Activated CD4-positive, CD25-positive, alpha-beta regulatory T cell (primary cell): ENCODE data around the gene GUCY2D.

ENCODE experiments used
- DNase-seq, 4 experiments: peaks; one replicate each; lab custom pipeline; 2025; lab: John Stamatoyannopoulos, UW

The GUCY2D gene

DNA sequence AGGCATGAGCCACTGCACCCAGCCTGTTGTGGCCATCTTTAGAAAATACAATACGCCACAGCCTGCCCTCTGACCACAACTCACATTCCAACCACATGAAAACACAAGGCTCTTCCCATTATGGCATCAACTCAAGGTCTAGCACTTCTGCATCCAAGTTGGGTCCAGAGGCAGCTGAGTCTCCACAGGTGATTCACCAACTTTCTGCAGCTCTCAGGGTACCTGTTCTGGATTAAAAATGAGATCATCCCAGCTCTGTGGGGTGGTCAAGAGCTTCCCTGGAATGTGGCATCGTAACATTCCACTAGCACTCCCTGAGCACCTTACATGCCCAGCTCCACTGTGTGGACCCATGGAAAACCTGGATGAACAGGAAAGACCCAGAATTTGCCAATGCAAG lies 9.9 kb upstream of the GUCY2D start:
- DNase-seq: no peak

DNA sequence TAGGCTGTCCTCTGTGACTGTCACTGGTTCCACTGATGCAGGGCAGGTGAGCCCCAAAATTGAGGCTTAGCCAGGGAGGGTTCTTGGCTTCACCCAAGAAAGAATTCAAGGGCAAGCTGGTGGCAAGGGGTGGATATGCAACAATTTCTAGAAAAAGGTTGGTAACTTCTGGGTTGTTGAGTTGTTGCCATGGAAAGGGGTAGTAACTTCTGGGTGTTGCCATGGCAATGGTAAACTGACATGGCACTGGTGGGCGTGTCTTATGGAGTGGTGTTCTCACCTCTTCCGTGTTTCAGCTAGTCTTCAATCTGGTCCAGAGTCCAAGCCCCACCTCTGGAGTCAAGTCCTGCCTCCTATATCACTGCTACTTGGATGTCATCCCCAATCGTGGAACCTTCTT lies 9.5 kb upstream of the GUCY2D start:
- no peak for DNase-seq

DNA sequence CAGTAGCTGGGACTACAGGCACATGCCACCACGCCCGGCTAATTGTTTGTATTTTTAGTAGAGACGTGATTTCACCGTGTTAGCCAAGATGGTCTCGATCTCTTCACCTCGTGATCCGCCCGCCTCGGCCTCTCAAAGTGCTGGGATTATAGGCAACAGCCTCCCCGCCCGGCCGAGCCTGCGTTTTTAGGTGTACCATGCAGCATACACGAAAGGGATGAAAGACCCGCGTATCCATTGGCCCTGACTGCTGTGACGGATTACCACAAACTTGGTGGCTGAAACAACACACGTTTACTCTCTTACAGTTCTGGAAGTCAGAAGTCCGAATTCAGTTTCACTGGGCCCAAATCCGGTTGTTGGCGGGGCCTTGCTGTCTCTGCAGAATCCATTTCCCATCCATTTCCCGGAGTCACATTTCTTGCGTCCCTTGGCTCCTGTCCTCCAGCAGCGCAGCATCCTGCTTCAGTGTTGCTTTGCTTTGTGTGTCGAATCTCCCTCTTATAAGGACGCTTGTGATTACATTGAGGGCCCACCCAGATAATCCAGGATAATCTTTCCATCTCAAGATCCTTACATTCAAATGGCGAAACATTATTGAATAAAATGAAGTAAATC lies 8.3 kb upstream of the GUCY2D start:
- DNase-seq: no peak

DNA sequence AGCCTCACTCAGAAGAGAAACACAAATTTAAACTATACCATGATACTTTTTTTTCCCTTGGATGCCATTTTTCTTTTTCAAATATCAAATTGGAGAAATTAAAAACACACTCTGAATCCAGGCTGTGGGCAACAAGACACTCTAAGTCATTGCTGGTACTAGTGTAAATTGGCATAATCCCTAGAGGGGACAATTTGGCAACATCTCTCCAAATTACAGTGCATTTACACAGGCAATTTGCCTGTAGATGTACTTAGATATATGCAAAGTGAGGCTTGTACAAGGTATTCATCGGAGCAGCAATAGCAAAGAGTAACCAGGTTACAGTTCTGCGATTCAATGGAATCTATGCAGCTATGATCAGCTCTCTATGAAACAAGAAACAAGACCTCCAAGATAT lies 6.7 kb upstream of the GUCY2D start:
- DNase-seq: no peak

DNA sequence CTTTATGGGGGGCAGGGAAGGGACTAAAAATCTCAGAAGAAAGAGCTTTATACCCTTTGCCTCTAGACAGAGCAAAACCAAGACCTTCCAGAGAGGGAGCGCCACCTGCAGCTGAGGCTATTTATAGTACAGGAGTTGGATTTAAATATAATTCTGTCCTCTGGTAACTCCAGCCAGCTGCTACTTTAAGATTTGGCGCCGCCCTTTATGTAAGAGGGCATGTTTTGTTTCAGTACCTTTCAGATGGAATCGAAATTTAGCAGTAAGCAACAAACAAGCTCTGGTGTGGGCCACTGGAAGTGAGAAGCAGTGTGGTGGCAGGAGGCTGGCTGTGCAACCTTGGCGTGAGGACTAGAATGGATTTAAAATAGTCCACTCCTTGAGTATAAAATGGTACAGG lies 5.2 kb upstream of the GUCY2D start:
- no peak for DNase-seq

DNA sequence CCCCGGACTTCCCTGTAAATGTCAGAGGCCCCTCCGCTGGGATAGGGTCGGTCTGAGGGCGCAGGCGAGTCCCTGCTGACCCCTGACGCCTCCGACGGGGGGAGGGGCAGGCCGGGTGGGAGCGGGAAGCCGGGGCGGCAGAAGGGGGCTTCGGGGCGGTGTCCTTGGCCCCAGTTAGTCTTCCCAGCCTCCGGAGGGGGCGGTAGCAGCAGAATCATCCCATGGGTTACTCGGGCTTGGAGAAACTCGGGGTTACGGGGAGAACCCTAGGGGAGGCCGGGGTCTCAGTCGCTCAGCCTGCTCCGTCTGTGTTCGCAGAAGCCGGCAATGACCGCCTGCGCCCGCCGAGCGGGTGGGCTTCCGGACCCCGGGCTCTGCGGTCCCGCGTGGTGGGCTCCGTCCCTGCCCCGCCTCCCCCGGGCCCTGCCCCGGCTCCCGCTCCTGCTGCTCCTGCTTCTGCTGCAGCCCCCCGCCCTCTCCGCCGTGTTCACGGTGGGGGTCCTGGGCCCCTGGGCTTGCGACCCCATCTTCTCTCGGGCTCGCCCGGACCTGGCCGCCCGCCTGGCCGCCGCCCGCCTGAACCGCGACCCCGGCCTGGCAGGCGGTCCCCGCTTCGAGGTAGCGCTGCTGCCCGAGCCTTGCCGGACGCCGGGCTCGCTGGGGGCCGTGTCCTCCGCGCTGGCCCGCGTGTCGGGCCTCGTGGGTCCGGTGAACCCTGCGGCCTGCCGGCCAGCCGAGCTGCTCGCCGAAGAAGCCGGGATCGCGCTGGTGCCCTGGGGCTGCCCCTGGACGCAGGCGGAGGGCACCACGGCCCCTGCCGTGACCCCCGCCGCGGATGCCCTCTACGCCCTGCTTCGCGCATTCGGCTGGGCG lies 542 bp downstream of the GUCY2D start:
- DNase-seq: no peak

DNA sequence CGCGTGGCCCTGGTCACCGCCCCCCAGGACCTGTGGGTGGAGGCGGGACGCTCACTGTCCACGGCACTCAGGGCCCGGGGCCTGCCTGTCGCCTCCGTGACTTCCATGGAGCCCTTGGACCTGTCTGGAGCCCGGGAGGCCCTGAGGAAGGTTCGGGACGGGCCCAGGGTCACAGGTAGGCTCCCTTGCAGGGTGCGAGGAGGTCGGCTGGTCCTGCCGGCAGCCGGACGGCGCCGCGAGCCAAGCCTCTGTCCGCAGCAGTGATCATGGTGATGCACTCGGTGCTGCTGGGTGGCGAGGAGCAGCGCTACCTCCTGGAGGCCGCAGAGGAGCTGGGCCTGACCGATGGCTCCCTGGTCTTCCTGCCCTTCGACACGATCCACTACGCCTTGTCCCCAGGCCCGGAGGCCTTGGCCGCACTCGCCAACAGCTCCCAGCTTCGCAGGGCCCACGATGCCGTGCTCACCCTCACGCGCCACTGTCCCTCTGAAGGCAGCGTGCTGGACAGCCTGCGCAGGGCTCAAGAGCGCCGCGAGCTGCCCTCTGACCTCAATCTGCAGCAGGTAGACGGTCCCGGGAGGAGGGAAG lies 1.3 kb downstream of the GUCY2D start:
- DNase-seq: no peak

DNA sequence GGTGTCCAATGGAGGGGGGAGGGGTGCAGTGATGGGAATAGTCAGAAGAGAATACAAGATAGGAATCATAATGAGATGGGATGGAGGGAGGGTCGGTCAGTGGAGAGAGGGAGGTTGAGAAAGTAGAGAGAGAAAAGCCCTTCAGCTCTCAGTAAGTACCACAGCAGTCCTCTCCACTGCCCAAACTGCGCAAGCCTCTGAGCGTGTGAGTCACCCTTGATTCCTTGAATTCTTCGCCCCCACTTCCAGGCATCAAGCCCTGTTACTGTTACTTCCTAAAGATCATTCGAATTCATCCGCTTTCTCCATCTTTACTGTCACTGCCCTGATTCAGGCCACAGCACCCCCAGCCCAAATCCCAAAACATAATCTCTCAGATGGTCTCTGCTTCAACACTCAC lies 2.5 kb downstream of the GUCY2D start:
- no peak for DNase-seq

DNA sequence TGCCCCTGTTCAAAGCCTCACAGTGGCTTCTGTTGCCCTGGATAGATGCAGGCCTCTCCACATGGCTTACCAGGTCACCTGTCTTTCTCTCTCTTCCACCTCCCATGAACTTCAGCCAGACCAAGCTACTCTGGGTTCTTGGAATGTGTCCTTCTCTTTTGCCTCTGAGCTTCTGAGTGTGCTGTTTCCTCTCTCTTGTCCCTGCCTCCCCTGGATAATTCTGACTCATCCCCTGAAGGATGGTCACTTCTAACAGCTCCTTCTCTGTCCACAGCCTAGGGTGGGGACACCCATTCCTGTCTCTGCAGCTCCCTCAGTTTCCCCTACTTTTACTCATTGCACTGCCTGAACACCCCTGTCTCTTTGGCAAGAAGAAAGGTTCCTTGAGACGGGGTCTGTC lies 2.9 kb downstream of the GUCY2D start:
- DNase-seq: no peak

DNA sequence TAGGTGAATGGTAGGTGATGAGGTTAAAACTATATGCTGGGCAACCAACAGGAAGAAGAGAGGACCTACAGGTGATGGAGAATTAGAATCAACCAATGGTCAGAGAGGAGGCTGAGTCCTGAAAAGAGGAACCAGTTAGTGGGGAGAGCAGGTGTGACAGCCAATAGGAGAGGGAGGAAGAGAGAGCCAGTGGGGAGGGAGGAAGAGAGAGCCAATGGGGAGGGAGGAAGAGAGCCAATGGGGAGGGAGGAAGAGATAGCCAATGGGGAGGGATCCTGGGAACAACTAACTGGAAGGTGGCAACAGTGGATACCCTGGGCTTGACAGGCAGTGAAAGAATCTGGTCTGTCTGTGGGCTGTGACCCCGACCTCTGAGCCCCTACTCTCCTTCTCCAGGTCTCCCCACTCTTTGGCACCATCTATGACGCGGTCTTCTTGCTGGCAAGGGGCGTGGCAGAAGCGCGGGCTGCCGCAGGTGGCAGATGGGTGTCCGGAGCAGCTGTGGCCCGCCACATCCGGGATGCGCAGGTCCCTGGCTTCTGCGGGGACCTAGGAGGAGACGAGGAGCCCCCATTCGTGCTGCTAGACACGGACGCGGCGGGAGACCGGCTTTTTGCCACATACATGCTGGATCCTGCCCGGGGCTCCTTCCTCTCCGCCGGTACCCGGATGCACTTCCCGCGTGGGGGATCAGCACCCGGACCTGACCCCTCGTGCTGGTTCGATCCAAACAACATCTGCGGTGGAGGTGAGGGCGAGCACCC lies 3.7 kb downstream of the GUCY2D start:
- no peak for DNase-seq

DNA sequence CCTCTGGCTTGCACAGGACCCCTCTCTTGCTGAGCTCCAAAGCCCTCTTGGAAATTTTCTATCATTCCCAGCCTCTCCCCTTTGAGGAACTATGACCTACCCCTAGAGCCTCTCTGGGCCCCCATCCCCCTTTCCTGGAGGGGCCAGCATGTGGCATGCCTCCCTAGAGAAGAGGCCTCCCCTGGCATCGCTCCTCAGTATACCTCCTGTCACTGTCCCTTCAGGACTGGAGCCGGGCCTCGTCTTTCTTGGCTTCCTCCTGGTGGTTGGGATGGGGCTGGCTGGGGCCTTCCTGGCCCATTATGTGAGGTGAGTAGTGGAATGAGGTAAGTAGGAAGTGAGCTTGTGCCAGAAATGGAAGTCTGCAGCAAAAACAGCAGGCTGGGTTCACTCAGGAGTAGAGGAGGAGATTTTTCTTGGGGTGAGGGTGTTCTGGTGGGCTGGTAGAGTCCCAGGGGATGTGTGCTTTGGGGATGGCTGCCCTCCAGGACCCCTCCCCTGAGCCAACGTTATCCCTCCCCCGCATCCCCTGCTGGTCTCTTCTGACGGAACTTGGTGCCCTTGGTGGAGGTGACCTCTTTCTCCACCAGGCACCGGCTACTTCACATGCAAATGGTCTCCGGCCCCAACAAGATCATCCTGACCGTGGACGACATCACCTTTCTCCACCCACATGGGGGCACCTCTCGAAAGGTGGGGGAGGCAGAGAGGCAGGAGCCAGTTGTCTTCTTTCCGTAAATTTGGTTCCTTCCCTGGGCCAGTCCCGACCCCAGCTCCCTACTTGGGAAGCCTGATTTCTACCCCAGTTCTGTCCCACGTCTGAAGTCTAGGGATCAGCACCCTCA lies 4.6 kb downstream of the GUCY2D start:
- DNase-seq: no peak

DNA sequence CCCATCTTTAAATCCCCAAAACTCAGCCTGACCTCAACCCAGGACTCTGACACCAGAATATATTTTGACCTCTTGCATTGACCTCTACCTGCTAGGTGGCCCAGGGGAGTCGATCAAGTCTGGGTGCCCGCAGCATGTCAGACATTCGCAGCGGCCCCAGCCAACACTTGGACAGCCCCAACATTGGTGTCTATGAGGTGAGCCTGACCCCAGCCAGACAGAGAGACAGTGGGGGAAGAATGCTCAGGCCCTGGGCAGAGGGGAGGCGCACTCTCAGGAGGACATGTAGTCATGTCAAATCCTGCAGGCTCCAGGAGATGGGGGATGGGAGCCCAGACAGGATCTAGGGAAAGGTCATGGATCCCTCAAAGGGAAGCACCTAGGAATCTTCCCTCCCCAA lies 5.4 kb downstream of the GUCY2D start:
- no peak for DNase-seq

DNA sequence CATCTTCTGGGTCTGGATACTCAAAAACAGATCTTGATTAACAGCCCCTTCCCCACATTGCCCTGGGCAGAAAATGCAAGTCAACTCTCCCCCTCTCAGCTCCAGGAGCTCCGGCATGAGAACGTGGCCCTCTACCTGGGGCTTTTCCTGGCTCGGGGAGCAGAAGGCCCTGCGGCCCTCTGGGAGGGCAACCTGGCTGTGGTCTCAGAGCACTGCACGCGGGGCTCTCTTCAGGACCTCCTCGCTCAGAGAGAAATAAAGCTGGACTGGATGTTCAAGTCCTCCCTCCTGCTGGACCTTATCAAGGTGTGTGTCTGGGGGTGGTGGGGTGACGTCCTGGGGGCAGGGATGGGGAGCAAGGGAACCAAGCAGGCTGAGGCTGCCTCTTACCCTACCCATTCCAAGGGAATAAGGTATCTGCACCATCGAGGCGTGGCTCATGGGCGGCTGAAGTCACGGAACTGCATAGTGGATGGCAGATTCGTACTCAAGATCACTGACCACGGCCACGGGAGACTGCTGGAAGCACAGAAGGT lies 9.7 kb downstream of the GUCY2D start:
- DNase-seq: no peak

DNA sequence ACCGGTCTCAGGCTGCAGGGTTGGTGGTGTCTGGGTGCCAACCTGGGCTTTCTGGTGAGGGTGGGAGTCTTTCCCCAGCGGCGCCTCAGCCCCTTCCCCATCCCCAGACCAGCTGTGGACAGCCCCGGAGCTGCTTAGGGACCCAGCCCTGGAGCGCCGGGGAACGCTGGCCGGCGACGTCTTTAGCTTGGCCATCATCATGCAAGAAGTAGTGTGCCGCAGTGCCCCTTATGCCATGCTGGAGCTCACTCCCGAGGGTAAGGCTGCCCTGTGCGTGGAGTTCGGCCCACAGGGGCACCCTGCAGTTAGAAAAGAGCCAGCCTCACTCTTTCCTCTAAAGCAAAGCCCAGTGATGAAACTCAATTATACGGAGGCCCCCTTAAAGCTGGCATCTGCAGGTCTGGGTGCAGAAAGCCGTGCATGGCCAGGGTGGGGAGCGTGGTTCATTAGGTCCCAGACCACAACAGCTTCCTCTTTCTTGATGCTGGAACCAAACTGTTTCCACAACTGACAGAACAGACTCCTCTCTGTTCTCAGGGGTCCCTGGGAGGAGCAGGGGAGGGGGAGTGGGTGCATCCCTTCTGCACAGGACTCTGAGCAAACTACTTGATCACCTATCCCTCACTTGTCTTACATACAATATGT lies 10.7 kb downstream of the GUCY2D start:
- DNase-seq: no peak

DNA sequence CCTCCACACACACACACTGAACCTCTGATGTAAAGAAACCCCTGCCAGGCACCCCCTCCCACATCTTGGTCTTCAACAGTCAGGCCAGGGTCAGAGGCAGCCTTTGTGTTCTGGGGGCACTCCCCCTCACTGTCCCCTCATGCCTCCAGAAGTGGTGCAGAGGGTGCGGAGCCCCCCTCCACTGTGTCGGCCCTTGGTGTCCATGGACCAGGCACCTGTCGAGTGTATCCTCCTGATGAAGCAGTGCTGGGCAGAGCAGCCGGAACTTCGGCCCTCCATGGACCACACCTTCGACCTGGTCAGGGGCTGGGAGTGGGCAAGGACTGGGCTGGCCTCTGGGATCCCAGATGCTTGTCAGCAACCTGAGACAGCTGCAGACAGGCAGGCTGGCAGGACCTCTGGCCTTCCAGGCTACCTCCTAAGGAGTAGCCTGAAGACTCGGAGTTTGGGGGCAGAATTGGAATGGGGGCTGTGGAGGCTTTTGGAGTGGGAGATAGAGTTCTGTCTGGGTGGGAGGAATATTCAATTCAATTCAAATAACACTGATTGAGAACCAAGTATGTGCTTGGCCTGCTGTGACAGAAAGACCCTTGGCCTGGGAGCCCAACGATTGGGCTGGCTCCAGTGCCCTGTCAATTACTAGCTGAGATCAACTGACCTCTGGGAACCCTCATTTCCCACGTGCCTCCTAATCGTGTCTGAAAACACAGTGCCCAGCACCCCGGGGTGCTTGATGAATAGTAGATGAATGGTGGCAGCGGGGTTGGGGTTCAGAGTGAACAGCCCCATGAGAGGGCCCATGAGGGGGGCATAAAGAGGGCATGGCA lies 11.5 kb downstream of the GUCY2D start:
- no peak for DNase-seq

DNA sequence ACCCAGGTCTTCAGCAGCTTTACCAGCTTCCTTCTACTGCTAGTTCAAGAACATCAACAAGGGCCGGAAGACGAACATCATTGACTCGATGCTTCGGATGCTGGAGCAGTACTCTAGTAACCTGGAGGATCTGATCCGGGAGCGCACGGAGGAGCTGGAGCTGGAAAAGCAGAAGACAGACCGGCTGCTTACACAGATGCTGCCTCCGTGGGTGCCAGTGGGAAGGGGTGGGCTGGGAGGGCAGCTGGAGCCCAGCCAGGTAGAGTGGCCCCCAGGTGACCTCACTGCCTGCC lies 12.1 kb downstream of the GUCY2D start:
- DNase-seq: no peak

DNA sequence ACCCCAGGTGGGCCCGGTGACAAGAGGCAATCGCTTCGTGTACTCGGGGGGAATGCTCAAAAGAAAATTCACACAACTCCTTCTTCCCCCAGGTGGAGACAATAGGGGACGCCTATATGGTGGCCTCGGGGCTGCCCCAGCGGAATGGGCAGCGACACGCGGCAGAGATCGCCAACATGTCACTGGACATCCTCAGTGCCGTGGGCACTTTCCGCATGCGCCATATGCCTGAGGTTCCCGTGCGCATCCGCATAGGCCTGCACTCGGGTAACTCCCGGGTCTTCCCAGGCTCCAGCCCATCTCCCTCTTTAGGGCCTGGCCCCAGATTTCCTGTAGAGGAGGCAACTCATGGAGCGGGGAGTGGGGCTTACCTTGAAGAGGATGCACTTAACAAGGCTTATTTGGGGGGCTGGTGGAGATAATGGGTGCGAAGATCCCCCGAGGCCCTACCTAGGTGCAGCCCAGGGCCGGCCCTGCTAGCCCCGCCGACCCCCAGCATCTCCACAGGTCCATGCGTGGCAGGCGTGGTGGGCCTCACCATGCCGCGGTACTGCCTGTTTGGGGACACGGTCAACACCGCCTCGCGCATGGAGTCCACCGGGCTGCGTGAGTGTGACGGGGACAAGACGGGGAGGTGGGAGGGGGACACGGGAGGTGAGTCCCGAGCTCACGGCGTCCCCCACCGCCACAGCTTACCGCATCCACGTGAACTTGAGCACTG lies 13.0 kb downstream of the GUCY2D start:
- no peak for DNase-seq

DNA sequence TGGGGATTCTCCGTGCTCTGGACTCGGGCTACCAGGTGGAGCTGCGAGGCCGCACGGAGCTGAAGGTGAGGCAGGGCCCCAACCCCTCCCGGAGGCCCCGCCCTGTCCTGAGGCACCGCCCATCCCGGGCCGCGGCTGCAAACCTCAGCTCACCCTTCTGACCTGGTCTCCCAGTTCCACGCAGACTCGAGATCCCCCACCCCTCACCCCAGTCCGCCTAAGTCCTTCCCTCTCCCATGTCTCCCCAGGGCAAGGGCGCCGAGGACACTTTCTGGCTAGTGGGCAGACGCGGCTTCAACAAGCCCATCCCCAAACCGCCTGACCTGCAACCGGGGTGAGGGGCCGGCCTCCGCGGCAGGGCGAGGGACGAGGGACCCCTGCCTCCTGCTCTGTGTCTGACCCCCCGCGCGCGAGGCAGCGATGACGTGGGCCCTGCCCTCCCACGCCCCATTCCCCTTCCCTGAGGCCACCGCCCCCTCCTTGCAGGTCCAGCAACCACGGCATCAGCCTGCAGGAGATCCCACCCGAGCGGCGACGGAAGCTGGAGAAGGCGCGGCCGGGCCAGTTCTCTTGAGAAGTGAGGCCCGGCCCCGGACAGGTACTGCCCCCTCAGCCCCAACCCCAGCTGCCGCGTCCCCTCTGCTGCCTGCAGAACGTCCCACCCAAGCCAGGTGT lies 13.7 kb downstream of the GUCY2D start:
- DNase-seq: no peak
